Measurements from ENCODE around the gene LAPTM4A.
"Not testable (repeated sequence)": the region's sequence is repeated elsewhere in the genome, so short reads cannot be mapped to it uniquely, and the experiment has no call there.

Gene LAPTM4A

GRCh38 chr2:20077411-20077940, 26.0 kb upstream of the LAPTM4A start:
- TF ChIP-seq POLR2AphosphoS5 (IDR thresholded peaks at IDR 0.05; ENCODE audit: low read depth) (no peak), GABPA (IDR thresholded peaks at IDR 0.05; ENCODE audit: low read depth) (no peak), CTCF (IDR thresholded peaks at IDR 0.05; ENCODE audit: insufficient read depth, low read length) (no peak), SPI1 (IDR thresholded peaks at IDR 0.05; ENCODE audit: borderline replicate concordance, low read depth) (no peak)
- TF ChIP-seq, protein P1, sequence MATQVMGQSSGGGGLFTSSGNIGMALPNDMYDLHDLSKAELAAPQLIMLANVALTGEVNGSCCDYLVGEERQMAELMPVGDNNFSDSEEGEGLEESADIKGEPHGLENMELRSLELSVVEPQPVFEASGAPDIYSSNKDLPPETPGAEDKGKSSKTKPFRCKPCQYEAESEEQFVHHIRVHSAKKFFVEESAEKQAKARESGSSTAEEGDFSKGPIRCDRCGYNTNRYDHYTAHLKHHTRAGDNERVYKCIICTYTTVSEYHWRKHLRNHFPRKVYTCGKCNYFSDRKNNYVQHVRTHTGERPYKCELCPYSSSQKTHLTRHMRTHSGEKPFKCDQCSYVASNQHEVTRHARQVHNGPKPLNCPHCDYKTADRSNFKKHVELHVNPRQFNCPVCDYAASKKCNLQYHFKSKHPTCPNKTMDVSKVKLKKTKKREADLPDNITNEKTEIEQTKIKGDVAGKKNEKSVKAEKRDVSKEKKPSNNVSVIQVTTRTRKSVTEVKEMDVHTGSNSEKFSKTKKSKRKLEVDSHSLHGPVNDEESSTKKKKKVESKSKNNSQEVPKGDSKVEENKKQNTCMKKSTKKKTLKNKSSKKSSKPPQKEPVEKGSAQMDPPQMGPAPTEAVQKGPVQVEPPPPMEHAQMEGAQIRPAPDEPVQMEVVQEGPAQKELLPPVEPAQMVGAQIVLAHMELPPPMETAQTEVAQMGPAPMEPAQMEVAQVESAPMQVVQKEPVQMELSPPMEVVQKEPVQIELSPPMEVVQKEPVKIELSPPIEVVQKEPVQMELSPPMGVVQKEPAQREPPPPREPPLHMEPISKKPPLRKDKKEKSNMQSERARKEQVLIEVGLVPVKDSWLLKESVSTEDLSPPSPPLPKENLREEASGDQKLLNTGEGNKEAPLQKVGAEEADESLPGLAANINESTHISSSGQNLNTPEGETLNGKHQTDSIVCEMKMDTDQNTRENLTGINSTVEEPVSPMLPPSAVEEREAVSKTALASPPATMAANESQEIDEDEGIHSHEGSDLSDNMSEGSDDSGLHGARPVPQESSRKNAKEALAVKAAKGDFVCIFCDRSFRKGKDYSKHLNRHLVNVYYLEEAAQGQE (IDR thresholded peaks at IDR 0.05; ENCODE audit: insufficient replicate concordance, low read depth) = no peak
- no peaks in the 10 kb centered on the region for H3K27me3 ChIP-seq (ENCODE audit: insufficient read depth, poor library complexity, severe bottlenecking)

GRCh38 chr2:20076757-20077156, 25.3 kb upstream of the LAPTM4A start:
- Histone ChIP-seq H3K27me3 (ENCODE audit: insufficient read depth, poor library complexity, severe bottlenecking) (no peaks in the 10 kb centered on the region), H3K4me3 (replicated peaks; ENCODE audit: insufficient read depth, low read length) (no peak overlapping the region), H3K27ac (replicated peaks) (no peak overlapping the region)
- no peak for DNase-seq (ENCODE audit: low read depth in 1 of 2, low spot score in 1 of 2)
- TF ChIP-seq POLR2AphosphoS5 (IDR thresholded peaks at IDR 0.05; ENCODE audit: low read depth) (no peak), CTCF (IDR thresholded peaks at IDR 0.05; ENCODE audit: insufficient read depth, low read length) (no peak), SPI1 (IDR thresholded peaks at IDR 0.05; ENCODE audit: borderline replicate concordance, low read depth) (no peak), GABPA (IDR thresholded peaks at IDR 0.05; ENCODE audit: low read depth) (no peak)
- TF ChIP-seq, protein P1 (IDR thresholded peaks at IDR 0.05; ENCODE audit: insufficient replicate concordance, low read depth) = no peak

More at GRCh38 chr2:20077411-20077940, 26.0 kb upstream of the LAPTM4A start:
- Histone ChIP-seq H3K27ac (replicated peaks) (no peak overlapping the region), H3K4me3 (replicated peaks; ENCODE audit: insufficient read depth, low read length) (no peak overlapping the region)
- DNase-seq (ENCODE audit: low read depth in 1 of 2, low spot score in 1 of 2) = no peak

DNA sequence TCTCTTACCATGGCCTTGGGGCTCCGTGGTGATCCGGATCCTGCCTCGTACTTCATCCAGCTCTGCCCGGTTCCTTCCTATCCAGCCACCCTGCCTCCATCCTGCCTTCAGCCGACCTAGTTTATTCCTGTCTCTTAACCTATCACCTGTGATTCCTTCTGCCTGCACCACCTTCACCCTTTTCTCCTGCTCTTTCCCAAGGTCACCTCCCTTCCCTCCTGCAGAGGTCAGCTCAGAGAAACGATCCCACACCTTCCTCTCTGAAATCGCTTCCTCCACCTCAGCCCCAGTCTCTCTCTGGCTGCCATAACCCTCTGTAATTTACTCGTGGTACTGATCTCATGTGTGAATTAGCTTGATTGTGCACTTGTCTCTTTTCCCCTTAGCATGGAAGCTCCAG, 23.5 kb upstream of the LAPTM4A start:
- Histone ChIP-seq H3K27me3 (ENCODE audit: insufficient read depth, poor library complexity, severe bottlenecking) (no peaks in the 10 kb centered on the region), H3K27ac (replicated peaks) (no peak overlapping the region), H3K4me3 (replicated peaks; ENCODE audit: insufficient read depth, low read length) (no peak overlapping the region)
- DNase-seq (ENCODE audit: low read depth in 1 of 2, low spot score in 1 of 2) = no peak
- TF ChIP-seq POLR2AphosphoS5 (IDR thresholded peaks at IDR 0.05; ENCODE audit: low read depth) (no peak), SPI1 (IDR thresholded peaks at IDR 0.05; ENCODE audit: borderline replicate concordance, low read depth) (no peak), GABPA (IDR thresholded peaks at IDR 0.05; ENCODE audit: low read depth) (no peak), CTCF (IDR thresholded peaks at IDR 0.05; ENCODE audit: insufficient read depth, low read length) (no peak)
- TF ChIP-seq, protein P1 (IDR thresholded peaks at IDR 0.05; ENCODE audit: insufficient replicate concordance, low read depth) = no peak

- not testable (repeated sequence) for H3K27me3 ChIP-seq (ENCODE audit: insufficient read depth, poor library complexity, severe bottlenecking); DNase-seq (ENCODE audit: low read depth in 1 of 2, low spot score in 1 of 2)
Observed at GRCh38 chr2:20074046-20074648, 22.7 kb upstream of the LAPTM4A start.

More at GRCh38 chr2:20074046-20074648, 22.7 kb upstream of the LAPTM4A start:
- H3K4me3 ChIP-seq (replicated peaks; ENCODE audit: insufficient read depth, low read length); H3K27ac ChIP-seq (replicated peaks): not testable (repeated sequence)
